ENCODE data around the gene DNAH8.

Gene DNAH8

GRCh38 chr6:38997128-38997761 is 282.1 kb downstream of the DNAH8 start:
- H3K27me3 ChIP-seq (ENCODE audit: insufficient read depth, low read depth), result no peaks in the 10 kb centered on the region
- no peak overlapping the region for H3K9ac ChIP-seq
- H3K79me2 ChIP-seq (ENCODE audit: insufficient read depth, low read depth), result no peaks in the 10 kb centered on the region
- no peak overlapping the region for H3K4me2 ChIP-seq
- no peak overlapping the region for H3K4me3 ChIP-seq (IDR thresholded peaks at IDR 0.05; ENCODE audit: insufficient read depth, low read depth, low read length)
- TF ChIP-seq CTCF (conservative IDR thresholded peaks at IDR 0.05; ENCODE audit: low read depth, low read length), result peak; percentile 48
- no peaks in the 10 kb centered on the region for H4K20me1 ChIP-seq (ENCODE audit: insufficient read depth)
- H2AFZ ChIP-seq (ENCODE audit: low read depth), result no peak overlapping the region
- no peaks in the 10 kb centered on the region for H3K36me3 ChIP-seq (ENCODE audit: insufficient read depth)
- no peaks in the 10 kb centered on the region for H3K4me1 ChIP-seq (ENCODE audit: low read depth, poor library complexity, severe bottlenecking)
- no peak overlapping the region for H3K27ac ChIP-seq

DNA sequence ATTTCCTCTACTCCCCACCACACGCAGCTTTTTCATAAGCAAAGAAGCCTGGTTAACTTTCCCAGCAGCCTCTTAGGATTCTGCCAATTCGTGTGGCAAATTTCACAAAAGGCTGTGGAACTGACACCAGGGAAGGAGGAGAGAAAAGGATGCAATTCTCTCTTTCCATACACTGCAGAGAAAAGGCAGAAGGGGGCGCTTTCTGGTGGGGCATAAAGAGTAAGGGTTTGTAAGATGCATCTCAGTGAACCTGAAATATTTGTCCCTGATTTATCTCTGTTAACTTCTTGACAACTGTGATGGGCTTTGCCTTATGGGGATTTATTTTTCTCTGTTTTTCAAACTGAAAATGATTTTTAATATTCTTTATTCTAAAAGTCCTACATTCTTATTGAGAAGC is 288.0 kb downstream of the DNAH8 start:
- H3K4me3 ChIP-seq (IDR thresholded peaks at IDR 0.05; ENCODE audit: insufficient read depth, low read depth, low read length), result no peak overlapping the region
- H4K20me1 ChIP-seq (ENCODE audit: insufficient read depth), result no peaks in the 10 kb centered on the region
- no peaks in the 10 kb centered on the region for H3K27me3 ChIP-seq (ENCODE audit: insufficient read depth, low read depth)
- no peaks in the 10 kb centered on the region for H3K79me2 ChIP-seq (ENCODE audit: insufficient read depth, low read depth)
- no peak overlapping the region for H3K27ac ChIP-seq
- H3K36me3 ChIP-seq (ENCODE audit: insufficient read depth), result no peaks in the 10 kb centered on the region
- H3K4me1 ChIP-seq (ENCODE audit: low read depth, poor library complexity, severe bottlenecking), result no peaks in the 10 kb centered on the region
- no peak for TF ChIP-seq CTCF (conservative IDR thresholded peaks at IDR 0.05; ENCODE audit: low read depth, low read length)
- H3K9ac ChIP-seq, result no peak overlapping the region
- H3K4me2 ChIP-seq, result no peak overlapping the region
- H2AFZ ChIP-seq (ENCODE audit: low read depth), result no peak overlapping the region

GRCh38 chr6:39003492-39003891 is 288.4 kb downstream of the DNAH8 start:
- Histone ChIP-seq H3K36me3 (ENCODE audit: insufficient read depth) (no peaks in the 10 kb centered on the region), H4K20me1 (ENCODE audit: insufficient read depth) (no peaks in the 10 kb centered on the region), H3K27ac (no peak overlapping the region), H3K79me2 (ENCODE audit: insufficient read depth, low read depth) (no peaks in the 10 kb centered on the region), H2AFZ (ENCODE audit: low read depth) (no peak overlapping the region), H3K4me1 (ENCODE audit: low read depth, poor library complexity, severe bottlenecking) (no peaks in the 10 kb centered on the region), H3K4me2 (no peak overlapping the region), H3K27me3 (ENCODE audit: insufficient read depth, low read depth) (no peaks in the 10 kb centered on the region), H3K9ac (no peak overlapping the region), H3K4me3 (IDR thresholded peaks at IDR 0.05; ENCODE audit: insufficient read depth, low read depth, low read length) (no peak overlapping the region)
- TF ChIP-seq CTCF (conservative IDR thresholded peaks at IDR 0.05; ENCODE audit: low read depth, low read length), result no peak

- Histone ChIP-seq H3K27me3 (ENCODE audit: insufficient read depth, low read depth) (no peaks in the 10 kb centered on the region), H3K4me3 (IDR thresholded peaks at IDR 0.05; ENCODE audit: insufficient read depth, low read depth, low read length) (no peak overlapping the region), H4K20me1 (ENCODE audit: insufficient read depth) (no peaks in the 10 kb centered on the region), H3K27ac (no peak overlapping the region), H3K4me1 (ENCODE audit: low read depth, poor library complexity, severe bottlenecking) (no peaks in the 10 kb centered on the region), H3K79me2 (ENCODE audit: insufficient read depth, low read depth) (no peaks in the 10 kb centered on the region), H3K9ac (no peak overlapping the region), H2AFZ (ENCODE audit: low read depth) (no peak overlapping the region), H3K4me2 (no peak overlapping the region), H3K36me3 (ENCODE audit: insufficient read depth) (no peaks in the 10 kb centered on the region)
- no peak for TF ChIP-seq CTCF (conservative IDR thresholded peaks at IDR 0.05; ENCODE audit: low read depth, low read length)
Measured at GRCh38 chr6:39004801-39005200, 289.7 kb downstream of the DNAH8 start.

Data from KMS-11 (cell line).